Umbilical cord (tissue), 1 donor: ENCODE results near the gene DGKQ. TPM values are rescaled to one million over a fixed set of nuclear protein-coding genes. Genes with fewer than 3 reads are reported as not detected.

ENCODE experiments used
- total RNA-seq: library from RNA; depleted of rRNA; stranded (reverse); fragments of >200 nt; gene quantifications from one replicate; pipeline ENCODE4 v1.2.3, GENCODE V29; 2014; ENCODE audit warnings: low replicate concordance; ENCODE audit not compliant: insufficient read depth

DGKQ gene
- total RNA-seq, 1 donor from 2014 or later, result 5.3 TPM

Other genes starting within 250 kb of the DGKQ start
- gene CPLX1, start 147.4 kb downstream of the DGKQ start, total RNA-seq, result not detected
- 51.5 TPM for gene GAK, start 41.3 kb downstream of the DGKQ start, total RNA-seq
- gene TMEM175, start 41.1 kb downstream of the DGKQ start, total RNA-seq, result 39.7 TPM
- 3.4 TPM for gene IDUA, start 13.5 kb upstream of the DGKQ start, total RNA-seq
- not detected for gene SLC26A1, start 19.8 kb upstream of the DGKQ start, total RNA-seq
- 16.4 TPM for gene FGFRL1, start 38.1 kb upstream of the DGKQ start, total RNA-seq
- 9.1 TPM for gene RNF212, start 140.0 kb upstream of the DGKQ start, total RNA-seq
- gene SPON2, start 199.0 kb upstream of the DGKQ start, total RNA-seq, result 84.3 TPM